ENCODE data around the gene SEMA6B.

Gene SEMA6B

DNA sequence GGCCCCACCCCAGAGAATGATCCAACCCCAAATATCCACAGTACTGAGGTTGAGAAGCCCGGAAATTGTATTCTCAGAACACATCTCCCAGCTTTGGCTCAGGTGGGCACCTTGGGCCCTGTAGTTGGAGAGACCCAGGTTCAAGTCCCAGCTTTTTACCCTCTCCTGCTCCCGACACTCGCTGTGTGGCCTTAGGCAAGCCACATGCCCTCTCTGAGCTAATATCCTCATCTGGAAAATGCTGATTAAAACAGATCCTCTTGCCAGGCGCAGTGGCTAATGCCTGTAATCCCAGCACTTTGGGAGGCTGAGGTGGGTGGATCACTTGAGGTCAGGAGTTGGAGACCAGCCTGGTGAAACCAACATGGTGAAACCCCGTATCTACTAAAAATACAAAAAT lies 43.8 kb downstream of the SEMA6B start:
- no peaks in the 10 kb centered on the region for H3K36me3 ChIP-seq (ENCODE audit: low read length)
- H3K9ac ChIP-seq (ENCODE audit: low read length), result no peak overlapping the region
- no peak overlapping the region for H2AFZ ChIP-seq (ENCODE audit: low read depth, low read length, severe bottlenecking)
- H3K9me2 ChIP-seq (replicated peaks; ENCODE audit: insufficient read depth, low read length), result no peaks in the 10 kb centered on the region
- H3K79me2 ChIP-seq (ENCODE audit: insufficient read depth, low read length), result no peaks in the 10 kb centered on the region
- no peaks in the 10 kb centered on the region for H3F3A ChIP-seq (ENCODE audit: insufficient read depth)
- H3K4me3 ChIP-seq (ENCODE audit: insufficient read depth, low read length, poor library complexity, severe bottlenecking), result no peak overlapping the region
- no peak overlapping the region for H3K4me2 ChIP-seq (ENCODE audit: low read depth, low read length, poor library complexity, severe bottlenecking)
- no peaks in the 10 kb centered on the region for H3K9me3 ChIP-seq (ENCODE audit: insufficient read depth, low read length)
- H4K20me1 ChIP-seq (ENCODE audit: low read depth, low read length), result no peaks in the 10 kb centered on the region
- no peak overlapping the region for H3K27ac ChIP-seq (ENCODE audit: low read depth, low read length)
- TF ChIP-seq, protein P1, sequence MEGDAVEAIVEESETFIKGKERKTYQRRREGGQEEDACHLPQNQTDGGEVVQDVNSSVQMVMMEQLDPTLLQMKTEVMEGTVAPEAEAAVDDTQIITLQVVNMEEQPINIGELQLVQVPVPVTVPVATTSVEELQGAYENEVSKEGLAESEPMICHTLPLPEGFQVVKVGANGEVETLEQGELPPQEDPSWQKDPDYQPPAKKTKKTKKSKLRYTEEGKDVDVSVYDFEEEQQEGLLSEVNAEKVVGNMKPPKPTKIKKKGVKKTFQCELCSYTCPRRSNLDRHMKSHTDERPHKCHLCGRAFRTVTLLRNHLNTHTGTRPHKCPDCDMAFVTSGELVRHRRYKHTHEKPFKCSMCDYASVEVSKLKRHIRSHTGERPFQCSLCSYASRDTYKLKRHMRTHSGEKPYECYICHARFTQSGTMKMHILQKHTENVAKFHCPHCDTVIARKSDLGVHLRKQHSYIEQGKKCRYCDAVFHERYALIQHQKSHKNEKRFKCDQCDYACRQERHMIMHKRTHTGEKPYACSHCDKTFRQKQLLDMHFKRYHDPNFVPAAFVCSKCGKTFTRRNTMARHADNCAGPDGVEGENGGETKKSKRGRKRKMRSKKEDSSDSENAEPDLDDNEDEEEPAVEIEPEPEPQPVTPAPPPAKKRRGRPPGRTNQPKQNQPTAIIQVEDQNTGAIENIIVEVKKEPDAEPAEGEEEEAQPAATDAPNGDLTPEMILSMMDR (IDR thresholded peaks at IDR 0.05; ENCODE audit: insufficient read depth, low read length, poor library complexity, severe bottlenecking), result no peak
- TF ChIP-seq EZH2phosphoT487 (conservative IDR thresholded peaks at IDR 0.05; ENCODE audit: low read length), result no peak
- no peaks in the 10 kb centered on the region for H3K27me3 ChIP-seq (ENCODE audit: low read length)

DNA sequence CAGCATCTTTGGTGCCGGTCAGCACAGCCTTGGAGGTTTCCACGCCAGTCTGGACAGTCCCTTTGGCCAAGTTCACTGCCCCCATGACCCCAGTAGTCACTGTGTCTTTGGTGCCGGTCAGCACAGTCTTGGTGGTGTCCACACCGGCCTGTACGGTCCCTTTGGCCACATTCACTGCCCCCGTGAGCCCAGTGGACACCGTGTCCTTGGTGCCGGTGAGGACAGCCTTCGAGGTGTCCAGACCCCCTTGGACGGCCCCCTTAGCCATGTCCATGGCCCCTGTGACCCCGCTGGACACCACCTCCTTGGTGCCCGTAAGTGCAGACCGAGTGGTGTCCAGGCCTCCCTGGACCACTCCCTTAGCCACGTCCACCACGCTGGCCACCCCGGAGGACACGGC lies 46.2 kb downstream of the SEMA6B start:
- H3K9ac ChIP-seq (ENCODE audit: low read length), result no peak overlapping the region
- H3K36me3 ChIP-seq (ENCODE audit: low read length), result no peaks in the 10 kb centered on the region
- no peak overlapping the region for H2AFZ ChIP-seq (ENCODE audit: low read depth, low read length, severe bottlenecking)
- TF ChIP-seq, protein P1 (IDR thresholded peaks at IDR 0.05; ENCODE audit: insufficient read depth, low read length, poor library complexity, severe bottlenecking), result no peak
- no peak for TF ChIP-seq EZH2phosphoT487 (conservative IDR thresholded peaks at IDR 0.05; ENCODE audit: low read length)
- H3K27me3 ChIP-seq (ENCODE audit: low read length), result no peaks in the 10 kb centered on the region
- H3K4me3 ChIP-seq (ENCODE audit: insufficient read depth, low read length, poor library complexity, severe bottlenecking), result no peak overlapping the region
- H3K27ac ChIP-seq (ENCODE audit: low read depth, low read length), result no peak overlapping the region
- no peaks in the 10 kb centered on the region for H4K20me1 ChIP-seq (ENCODE audit: low read depth, low read length)
- no peaks in the 10 kb centered on the region for H3K79me2 ChIP-seq (ENCODE audit: insufficient read depth, low read length)
- no peaks in the 10 kb centered on the region for H3K9me2 ChIP-seq (replicated peaks; ENCODE audit: insufficient read depth, low read length)
- H3F3A ChIP-seq (ENCODE audit: insufficient read depth), result no peaks in the 10 kb centered on the region
- no peak overlapping the region for H3K4me2 ChIP-seq (ENCODE audit: low read depth, low read length, poor library complexity, severe bottlenecking)
- no peaks in the 10 kb centered on the region for H3K9me3 ChIP-seq (ENCODE audit: insufficient read depth, low read length)

DNA sequence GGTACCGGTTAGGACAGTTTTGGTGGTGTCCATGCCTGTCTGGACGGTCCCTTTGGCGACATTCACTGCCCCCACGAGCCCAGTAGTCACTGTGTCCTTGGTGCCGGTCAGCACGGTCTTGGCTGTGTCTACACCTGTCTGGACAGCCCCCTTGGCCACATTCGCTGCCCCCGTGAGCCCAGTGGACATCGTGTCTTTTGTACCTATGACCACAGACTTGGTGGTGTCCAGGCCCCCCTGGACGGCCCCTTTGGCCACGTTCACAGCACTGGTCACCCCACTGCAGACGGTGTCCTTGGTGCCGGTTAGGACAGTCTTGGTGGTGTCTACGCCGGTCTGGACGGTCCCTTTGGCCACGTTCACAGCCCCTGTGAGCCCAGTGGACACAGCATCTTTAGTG lies 47.4 kb downstream of the SEMA6B start:
- Histone ChIP-seq H3K27me3 (ENCODE audit: low read length) (no peaks in the 10 kb centered on the region), H3F3A (ENCODE audit: insufficient read depth) (no peaks in the 10 kb centered on the region), H3K79me2 (ENCODE audit: insufficient read depth, low read length) (no peaks in the 10 kb centered on the region), H3K9ac (ENCODE audit: low read length) (no peak overlapping the region), H3K27ac (ENCODE audit: low read depth, low read length) (no peak overlapping the region), H3K4me3 (ENCODE audit: insufficient read depth, low read length, poor library complexity, severe bottlenecking) (no peak overlapping the region), H2AFZ (ENCODE audit: low read depth, low read length, severe bottlenecking) (no peak overlapping the region), H3K4me2 (ENCODE audit: low read depth, low read length, poor library complexity, severe bottlenecking) (no peak overlapping the region), H3K9me2 (replicated peaks; ENCODE audit: insufficient read depth, low read length) (no peaks in the 10 kb centered on the region), H4K20me1 (ENCODE audit: low read depth, low read length) (no peaks in the 10 kb centered on the region), H3K36me3 (ENCODE audit: low read length) (no peaks in the 10 kb centered on the region), H3K9me3 (ENCODE audit: insufficient read depth, low read length) (no peaks in the 10 kb centered on the region)
- TF ChIP-seq EZH2phosphoT487 (conservative IDR thresholded peaks at IDR 0.05; ENCODE audit: low read length), result no peak
- TF ChIP-seq, protein P1 (IDR thresholded peaks at IDR 0.05; ENCODE audit: insufficient read depth, low read length, poor library complexity, severe bottlenecking), result no peak
